ENCODE results near the gene DUSP16. TPM values are rescaled to one million over a fixed set of nuclear protein-coding genes. Genes with fewer than 3 reads are reported as not detected.
"Not testable (repeated sequence)": the region's sequence is repeated elsewhere in the genome, so short reads cannot be mapped to it uniquely, and the experiment has no call there.

Gene DUSP16
- total RNA-seq, 3 donors from 2014 or later (not counting 1 experiment from before 2014, with no cell fraction given) = 6.9 to 19.9 (median 10.0) TPM

GRCh38 chr12:12503384-12504078, 59.1 kb downstream of the DUSP16 start:
- H3K27ac ChIP-seq (ENCODE audit: low read length) = no peak overlapping the region
- DNase-seq (peak in 1 of 2 donors; percentile 69), ATAC-seq (no peak)
- Mint-ChIP-seq H3K4me3 (no peak overlapping the region), H3K9me3 (no peaks in the 10 kb centered on the region), H3K4me1 (peaks cover 13 to 14% of the 10 kb centered on the region in 2 donors), H3K36me3 (no peaks in the 10 kb centered on the region), H3K27ac (no peak overlapping the region), H3K27me3 (ENCODE audit: low read depth in 2 of 2) (no peaks in the 10 kb centered on the region)
- WGBS (ENCODE audit: insufficient coverage) = 76% methylated on average over 8 of the region's 9 CpGs
- H3K9me3 ChIP-seq (ENCODE audit: control insufficient read depth, insufficient read depth, low read length) = no peaks in the 10 kb centered on the region
- H3K27me3 ChIP-seq (ENCODE audit: control insufficient read depth, insufficient read depth, low read length) = no peaks in the 10 kb centered on the region
- H3K36me3 ChIP-seq (ENCODE audit: control insufficient read depth, insufficient read depth, low read length) = no peaks in the 10 kb centered on the region
- H3K4me3 ChIP-seq (ENCODE audit: low read length) = no peak overlapping the region
- TF ChIP-seq CTCF (IDR thresholded peaks at IDR 0.05) = no peak
- peaks cover 4% of the 10 kb centered on the region for H3K4me1 ChIP-seq (ENCODE audit: control insufficient read depth, insufficient read depth, low read length)
- intact Hi-C loops (cut with micrococcal nuclease) = no loop called here

- peaks cover 4% of the 10 kb centered on the region for H3K4me1 ChIP-seq (ENCODE audit: control insufficient read depth, insufficient read depth, low read length)
Observed at GRCh38 chr12:12502815-12503151, 59.9 kb downstream of the DUSP16 start.

GRCh38 chr12:12502130-12502814, 60.4 kb downstream of the DUSP16 start:
- intact Hi-C loops (cut with micrococcal nuclease); H3K36me3 ChIP-seq (ENCODE audit: control insufficient read depth, insufficient read depth, low read length); H3K36me3 Mint-ChIP-seq; H3K27ac ChIP-seq (ENCODE audit: low read length); H3K4me3 ChIP-seq (ENCODE audit: low read length); H3K27me3 Mint-ChIP-seq (ENCODE audit: low read depth in 2 of 2); H3K4me1 ChIP-seq (ENCODE audit: control insufficient read depth, insufficient read depth, low read length); H3K27me3 ChIP-seq (ENCODE audit: control insufficient read depth, insufficient read depth, low read length); ATAC-seq; H3K9me3 Mint-ChIP-seq; H3K4me3 Mint-ChIP-seq; H3K27ac Mint-ChIP-seq; H3K9me3 ChIP-seq (ENCODE audit: control insufficient read depth, insufficient read depth, low read length): not testable (repeated sequence)
- DNase-seq = peak in 1 of 2 donors; percentile 26
- 88% methylated on average over 7 of the region's 7 CpGs for WGBS (ENCODE audit: insufficient coverage)
- peaks cover 13 to 14% of the 10 kb centered on the region in 2 donors for H3K4me1 Mint-ChIP-seq

More at GRCh38 chr12:12502815-12503151, 59.9 kb downstream of the DUSP16 start:
- no peaks in the 10 kb centered on the region for H3K36me3 Mint-ChIP-seq
- H3K9me3 Mint-ChIP-seq = no peaks in the 10 kb centered on the region
- H3K9me3 ChIP-seq (ENCODE audit: control insufficient read depth, insufficient read depth, low read length) = no peaks in the 10 kb centered on the region
- H3K4me1 Mint-ChIP-seq = peaks cover 13 to 14% of the 10 kb centered on the region in 2 donors
- no peak overlapping the region for H3K4me3 Mint-ChIP-seq
- no peak for TF ChIP-seq CTCF (IDR thresholded peaks at IDR 0.05)
- DNase-seq (peak in 1 of 2 donors; percentile 52), ATAC-seq (no peak)
- H3K4me3 ChIP-seq (ENCODE audit: low read length) = no peak overlapping the region
- no peaks in the 10 kb centered on the region for H3K27me3 Mint-ChIP-seq (ENCODE audit: low read depth in 2 of 2)
- no peaks in the 10 kb centered on the region for H3K27me3 ChIP-seq (ENCODE audit: control insufficient read depth, insufficient read depth, low read length)
- no peak overlapping the region for H3K27ac ChIP-seq (ENCODE audit: low read length)
- 85% methylated on average over 5 of the region's 5 CpGs for WGBS (ENCODE audit: insufficient coverage)
- intact Hi-C loops (cut with micrococcal nuclease) = no loop called here
- no peak overlapping the region for H3K27ac Mint-ChIP-seq
- H3K36me3 ChIP-seq (ENCODE audit: control insufficient read depth, insufficient read depth, low read length) = no peaks in the 10 kb centered on the region

GRCh38 chr12:12501121-12501520, 61.5 kb downstream of the DUSP16 start:
- H3K36me3 Mint-ChIP-seq = no peaks in the 10 kb centered on the region
- H3K9me3 ChIP-seq (ENCODE audit: control insufficient read depth, insufficient read depth, low read length) = no peaks in the 10 kb centered on the region
- ATAC-seq (no peak), DNase-seq (peak in 1 of 2 donors; percentile 28)
- H3K4me1 Mint-ChIP-seq = peaks cover 9% of the 10 kb centered on the region in 2 donors
- no peaks in the 10 kb centered on the region for H3K36me3 ChIP-seq (ENCODE audit: control insufficient read depth, insufficient read depth, low read length)
- H3K4me1 ChIP-seq (ENCODE audit: control insufficient read depth, insufficient read depth, low read length) = peaks cover 4% of the 10 kb centered on the region
- no peaks in the 10 kb centered on the region for H3K27me3 ChIP-seq (ENCODE audit: control insufficient read depth, insufficient read depth, low read length)
- no peaks in the 10 kb centered on the region for H3K9me3 Mint-ChIP-seq
- H3K27ac ChIP-seq (ENCODE audit: low read length) = no peak overlapping the region
- no peak overlapping the region for H3K4me3 Mint-ChIP-seq
- no peaks in the 10 kb centered on the region for H3K27me3 Mint-ChIP-seq (ENCODE audit: low read depth in 2 of 2)
- no peak overlapping the region for H3K4me3 ChIP-seq (ENCODE audit: low read length)
- H3K27ac Mint-ChIP-seq = peak overlapping the region in 1 of 2 donors; percentile 33
- TF ChIP-seq CTCF (IDR thresholded peaks at IDR 0.05) = no peak
- intact Hi-C loops (cut with micrococcal nuclease) = no loop called here
- WGBS (ENCODE audit: insufficient coverage) = 84% methylated on average over 3 of the region's 3 CpGs
